RKO (cell line): ENCODE results near the gene PLEKHF1.
"Not testable (repeated sequence)": the region's sequence is repeated elsewhere in the genome, so short reads cannot be mapped to it uniquely, and the experiment has no call there.

Experiments
- DNase-seq: peaks from one replicate; pipeline ENCODE4 v3.0.0-alpha.2; 2016; ENCODE audit warnings: low spot score

PLEKHF1 gene

GRCh38 chr19:29664753-29665214 is 477 bp upstream of the PLEKHF1 start:
- no peak for DNase-seq

GRCh38 chr19:29665826-29666577 is 741 bp downstream of the PLEKHF1 start:
- DNase-seq, result no peak

- DNase-seq, result no peak
Observed at GRCh38 chr19:29666578-29667386, 1.5 kb downstream of the PLEKHF1 start.

GRCh38 chr19:29667387-29667783 is 2.1 kb downstream of the PLEKHF1 start:
- DNase-seq, result no peak

- DNase-seq, result no peak
Observed at GRCh38 chr19:29667901-29668341, 2.7 kb downstream of the PLEKHF1 start.

- DNase-seq, result no peak
Observed at GRCh38 chr19:29668746-29669609, 3.7 kb downstream of the PLEKHF1 start.

GRCh38 chr19:29670255-29670654 is 5.0 kb downstream of the PLEKHF1 start:
- DNase-seq, result no peak

GRCh38 chr19:29671026-29671392 is 5.7 kb downstream of the PLEKHF1 start:
- not testable (repeated sequence) for DNase-seq

GRCh38 chr19:29671393-29672160 is 6.3 kb downstream of the PLEKHF1 start:
- DNase-seq, result no peak

- DNase-seq, result no peak
Observed at GRCh38 chr19:29672319-29672932, 7.2 kb downstream of the PLEKHF1 start.

GRCh38 chr19:29672933-29673336 is 7.7 kb downstream of the PLEKHF1 start:
- DNase-seq, result no peak

GRCh38 chr19:29673451-29674371 is 8.4 kb downstream of the PLEKHF1 start:
- DNase-seq, result no peak

GRCh38 chr19:29674374-29675119 is 9.3 kb downstream of the PLEKHF1 start:
- no peak for DNase-seq

GRCh38 chr19:29675120-29675649 is 9.9 kb downstream of the PLEKHF1 start:
- no peak for DNase-seq

- DNase-seq, result no peak
Observed at GRCh38 chr19:29675650-29676186, 10.5 kb downstream of the PLEKHF1 start.

GRCh38 chr19:29676586-29676985 is 11.3 kb downstream of the PLEKHF1 start:
- DNase-seq, result no peak

- DNase-seq, result no peak
Observed at GRCh38 chr19:29677001-29677817, 11.9 kb downstream of the PLEKHF1 start.
